GM13976 (cell line): Measurements from ENCODE around the gene EIF2AK3.
A peak's percentile ranks its signal among the peaks of the same experiment; 100 is the strongest.

Source experiments
- DNase-seq: peaks from one replicate; pipeline ENCODE4 v3.0.0; 2012; ENCODE audit warnings: low spot score
- CTCF ChIP-seq: IDR thresholded peaks from 2 replicates; pipeline ENCODE4 v1.5.1; 2012; ENCODE audit warnings: borderline replicate concordance, mild to moderate bottlenecking; ENCODE audit not compliant: insufficient read depth; ENCODE audit errors: extremely low read depth, missing control alignments, control extremely low read depth
- in situ Hi-C: fragments of 300-500 bp; cut with MboI; formaldehyde crosslinking; loops from one replicate; pipeline ENCODE4 v1.12.0; 2022; ENCODE audit warnings: low sequenced_read_pairs, mixed read lengths, inconsistent platforms; ENCODE audit not compliant: unreplicated experiment

The EIF2AK3 gene

GRCh38 chr2:88590998-88591613 lies 36.2 kb downstream of the EIF2AK3 start:
- in situ Hi-C loops = loop anchor here (5.0 to 25.0 kb wide), 2 partner anchors 76 to 296 kb away; no protein-coding TSS in a partner anchor
- peak; percentile 56 for TF ChIP-seq CTCF
- peak; percentile 36 for DNase-seq

- no peak for TF ChIP-seq CTCF
- in situ Hi-C loops = loop anchor here (25.0 kb wide), 1 partner anchor 301 kb away; no protein-coding TSS in a partner anchor
- no peak for DNase-seq
Measured at GRCh38 chr2:88585969-88586368, 41.3 kb downstream of the EIF2AK3 start.

GRCh38 chr2:88582030-88582429 lies 45.2 kb downstream of the EIF2AK3 start:
- DNase-seq = no peak

GRCh38 chr2:88580088-88580487 lies 47.2 kb downstream of the EIF2AK3 start:
- in situ Hi-C loops = loop anchor here (25.0 kb wide), 1 partner anchor 307 kb away; no protein-coding TSS in a partner anchor
- TF ChIP-seq CTCF = no peak
- no peak for DNase-seq

More at GRCh38 chr2:88582030-88582429, 45.2 kb downstream of the EIF2AK3 start:
- no peak for TF ChIP-seq CTCF
- in situ Hi-C loops = loop anchor here (25.0 kb wide), 1 partner anchor 305 kb away; no protein-coding TSS in a partner anchor

- DNase-seq = no peak
- TF ChIP-seq CTCF = no peak
- in situ Hi-C loops = loop anchor here (10.0 to 25.0 kb wide), 2 partner anchors 89 to 312 kb away; no protein-coding TSS in a partner anchor
Measured at GRCh38 chr2:88575630-88576029, 51.6 kb downstream of the EIF2AK3 start.

- DNase-seq = no peak
- no peak for TF ChIP-seq CTCF
- in situ Hi-C loops = loop anchor here (10.0 to 25.0 kb wide), 2 partner anchors 90 to 312 kb away; no protein-coding TSS in a partner anchor
Measured at GRCh38 chr2:88575051-88575450, 52.2 kb downstream of the EIF2AK3 start.
